CD4-positive, alpha-beta T cell treated with Interleukin-2 at 100 ng/mL for 4 hours (primary cell): Measurements from ENCODE around the gene AAMP.
"Not testable (repeated sequence)": the region's sequence is repeated elsewhere in the genome, so short reads cannot be mapped to it uniquely, and the experiment has no call there.

ENCODE experiments used
- DNase-seq: peaks from one replicate; pipeline ENCODE4 v3.0.0-alpha.2; 2020; ENCODE audit warnings: low spot score

Gene AAMP, protein sequence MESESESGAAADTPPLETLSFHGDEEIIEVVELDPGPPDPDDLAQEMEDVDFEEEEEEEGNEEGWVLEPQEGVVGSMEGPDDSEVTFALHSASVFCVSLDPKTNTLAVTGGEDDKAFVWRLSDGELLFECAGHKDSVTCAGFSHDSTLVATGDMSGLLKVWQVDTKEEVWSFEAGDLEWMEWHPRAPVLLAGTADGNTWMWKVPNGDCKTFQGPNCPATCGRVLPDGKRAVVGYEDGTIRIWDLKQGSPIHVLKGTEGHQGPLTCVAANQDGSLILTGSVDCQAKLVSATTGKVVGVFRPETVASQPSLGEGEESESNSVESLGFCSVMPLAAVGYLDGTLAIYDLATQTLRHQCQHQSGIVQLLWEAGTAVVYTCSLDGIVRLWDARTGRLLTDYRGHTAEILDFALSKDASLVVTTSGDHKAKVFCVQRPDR

DNA sequence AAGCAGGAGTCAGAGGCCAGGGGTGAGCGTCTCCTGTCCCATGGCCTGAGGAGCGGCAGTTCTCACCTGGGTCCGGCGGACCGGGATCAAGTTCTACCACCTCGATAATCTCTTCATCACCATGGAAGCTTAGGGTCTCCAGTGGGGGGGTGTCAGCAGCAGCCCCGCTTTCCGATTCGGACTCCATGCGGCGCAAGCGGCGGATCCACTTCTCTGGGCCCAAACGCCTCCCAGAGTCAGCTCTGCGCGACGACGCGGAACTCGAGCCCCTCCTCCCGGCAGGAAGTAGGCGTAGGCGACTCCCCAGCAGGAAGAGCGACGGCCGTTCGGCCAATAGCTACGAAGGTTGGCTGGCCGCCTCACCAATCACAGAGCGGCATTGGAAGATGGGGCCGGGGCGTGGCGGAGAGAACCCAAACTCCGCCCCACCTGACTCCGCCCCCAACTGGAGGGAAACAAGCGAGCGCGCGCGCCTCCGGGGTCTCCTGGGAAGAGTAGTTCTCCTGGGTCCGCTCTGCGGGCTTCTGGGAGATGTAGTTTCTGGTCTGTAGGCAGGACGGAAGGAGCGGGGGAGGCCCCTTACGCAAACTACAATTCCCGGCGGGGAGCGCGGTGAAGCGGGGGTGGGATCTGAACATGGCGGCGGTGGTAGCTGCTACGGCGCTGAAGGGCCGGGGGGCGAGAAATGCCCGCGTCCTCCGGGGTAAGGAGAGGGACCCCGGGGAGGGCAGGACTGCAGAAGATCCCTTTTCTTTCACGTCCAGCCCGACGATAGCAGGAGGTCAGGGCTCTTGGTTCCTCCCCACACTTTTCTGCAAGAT lies at the start of gene AAMP, which contains the start of gene PNKD:
TSS of gene AAMP (minus strand) at position 238 of the 821 bp plus-strand sequence. CDS start at position 187, 51 bp downstream.
TSS of gene PNKD (plus strand) at position 620 of the 821 bp plus-strand sequence. CDS start at position 637, 17 bp downstream.
- DNase-seq = peak; percentile 100

DNA sequence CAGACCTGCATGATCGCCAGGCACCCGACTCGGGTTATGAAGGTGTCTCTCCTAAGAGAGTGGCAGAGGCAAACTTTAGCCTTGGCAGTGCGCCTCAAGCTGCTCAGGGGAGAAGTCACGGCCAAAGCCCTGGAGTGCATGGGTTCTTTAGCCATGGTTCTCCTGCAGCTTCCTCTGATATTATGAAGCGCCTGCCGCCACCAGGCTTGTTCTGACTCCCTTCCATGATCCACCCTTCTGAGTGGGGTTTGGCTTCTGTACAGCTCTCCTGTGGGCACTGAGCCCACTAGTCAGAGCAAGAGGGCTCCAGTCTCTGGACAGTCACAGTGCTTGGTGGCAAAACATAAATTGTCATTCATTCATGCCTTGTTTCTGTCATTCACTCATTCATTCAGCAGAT lies 48.3 kb upstream of the AAMP start:
- DNase-seq = no peak

DNA sequence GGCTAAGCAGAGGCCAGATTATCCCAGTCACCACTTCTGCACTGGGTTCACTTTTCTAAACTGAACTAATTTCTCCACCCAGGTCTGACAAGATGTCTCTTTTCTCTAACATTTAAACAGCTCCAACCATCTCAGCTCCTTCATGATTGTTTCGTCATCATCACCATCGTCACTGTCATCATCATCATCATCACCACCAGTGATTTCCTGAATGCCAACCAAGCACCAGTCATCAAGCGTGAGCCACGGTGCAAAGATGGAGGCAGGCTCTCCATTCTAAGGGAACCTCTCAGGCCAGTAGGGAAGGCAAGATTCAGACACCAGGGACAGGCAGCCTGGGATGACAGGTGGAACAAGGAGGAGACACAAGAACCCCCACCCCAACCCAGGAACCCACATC lies 47.9 kb upstream of the AAMP start:
- DNase-seq = no peak

DNA sequence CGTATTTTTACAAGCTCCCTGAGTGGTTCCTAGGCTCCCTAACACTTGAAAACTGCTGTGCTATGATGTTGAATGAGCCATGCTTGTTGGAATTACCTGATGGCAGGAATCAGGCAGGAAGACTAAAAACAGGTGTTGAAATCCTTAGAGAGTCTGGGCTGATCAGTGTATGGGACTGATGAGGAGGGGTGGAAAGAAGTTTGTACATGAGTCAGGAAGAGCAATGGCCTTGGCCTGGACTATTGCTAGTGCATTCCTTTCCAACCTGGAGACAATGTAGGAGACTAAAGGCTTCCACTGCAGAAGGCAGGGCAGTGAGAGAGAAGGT lies 47.3 kb upstream of the AAMP start:
- no peak for DNase-seq

DNA sequence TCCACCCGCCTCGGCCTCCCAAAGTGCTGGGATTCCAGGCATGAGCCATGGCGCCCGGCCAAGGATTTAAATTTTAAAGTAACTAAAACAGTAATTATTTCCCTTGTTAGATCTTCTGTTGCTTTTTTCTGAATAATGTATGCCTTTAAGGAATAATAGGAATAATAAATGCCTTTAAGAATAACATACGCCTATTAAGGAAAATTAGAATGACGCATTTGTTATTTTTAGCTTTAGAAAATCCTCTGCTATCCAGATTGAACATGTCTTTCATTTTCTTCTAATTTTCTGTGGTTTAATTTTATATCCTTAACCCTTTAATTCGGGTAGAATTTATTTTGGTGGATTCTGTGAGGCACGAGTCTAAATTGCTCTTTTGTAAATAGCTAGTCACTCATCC lies 45.5 kb upstream of the AAMP start:
- no peak for DNase-seq

DNA sequence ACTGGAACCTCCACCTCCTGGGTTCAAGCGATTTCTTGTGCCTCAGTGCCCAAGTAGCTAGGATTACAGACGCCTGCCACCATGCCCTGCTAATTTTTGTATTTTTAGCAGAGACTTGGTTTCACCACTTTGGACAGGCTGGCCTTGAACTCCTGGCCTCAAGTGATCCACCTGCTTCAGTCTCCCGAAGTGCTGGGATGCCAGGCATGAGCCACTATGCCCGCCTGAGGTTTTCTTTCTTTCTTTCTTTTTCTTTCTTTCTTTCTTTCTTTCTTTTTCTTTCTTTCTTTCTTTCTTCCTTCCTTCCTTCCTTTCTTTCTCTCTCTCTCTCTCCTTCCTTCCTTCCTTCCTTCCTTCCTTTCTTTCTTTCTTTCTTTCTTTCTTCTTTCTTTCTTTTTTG lies 44.8 kb upstream of the AAMP start:
- not testable (repeated sequence) for DNase-seq

DNA sequence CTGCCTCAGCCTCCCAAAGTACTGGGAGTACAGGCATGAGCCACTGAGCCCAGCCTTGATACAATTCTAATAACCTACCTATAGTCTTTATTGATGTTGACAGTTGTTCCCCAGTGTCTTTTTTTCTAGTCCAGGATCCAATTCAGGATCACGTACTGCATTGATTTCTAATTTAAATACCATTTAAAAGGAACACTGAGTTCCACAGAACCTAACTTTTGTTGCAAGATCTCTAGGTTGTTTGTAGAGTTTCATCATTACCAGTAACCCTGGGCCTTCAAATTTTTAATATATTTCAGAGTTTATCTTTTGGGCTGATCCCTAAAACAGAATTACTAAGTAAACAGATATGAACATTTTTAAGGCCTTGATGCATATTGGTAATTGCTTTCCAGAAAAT lies 43.4 kb upstream of the AAMP start:
- DNase-seq = no peak

DNA sequence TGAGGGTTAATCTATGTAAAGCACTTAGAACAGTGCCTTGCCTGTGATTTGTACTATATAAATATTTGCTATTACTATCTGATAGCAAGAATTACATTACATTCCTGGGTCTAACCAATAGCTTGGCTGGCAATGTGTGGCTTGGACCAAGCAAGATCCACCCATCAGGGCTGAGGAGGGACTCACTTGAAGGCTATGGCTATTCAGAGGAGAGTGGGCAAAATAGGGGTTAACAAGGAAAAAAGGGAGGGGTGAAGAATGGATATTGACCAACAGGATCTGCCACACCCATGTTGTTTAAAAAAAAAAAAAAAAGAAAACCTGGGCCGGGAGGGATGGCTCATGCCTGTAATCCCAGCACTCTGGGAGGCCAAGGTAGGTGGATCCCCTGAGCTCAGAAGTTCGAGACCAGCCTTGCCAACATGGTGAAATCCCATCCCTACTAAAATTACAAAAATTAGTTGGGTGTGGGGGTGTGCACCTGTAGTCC lies 42.4 kb upstream of the AAMP start:
- DNase-seq = no peak

DNA sequence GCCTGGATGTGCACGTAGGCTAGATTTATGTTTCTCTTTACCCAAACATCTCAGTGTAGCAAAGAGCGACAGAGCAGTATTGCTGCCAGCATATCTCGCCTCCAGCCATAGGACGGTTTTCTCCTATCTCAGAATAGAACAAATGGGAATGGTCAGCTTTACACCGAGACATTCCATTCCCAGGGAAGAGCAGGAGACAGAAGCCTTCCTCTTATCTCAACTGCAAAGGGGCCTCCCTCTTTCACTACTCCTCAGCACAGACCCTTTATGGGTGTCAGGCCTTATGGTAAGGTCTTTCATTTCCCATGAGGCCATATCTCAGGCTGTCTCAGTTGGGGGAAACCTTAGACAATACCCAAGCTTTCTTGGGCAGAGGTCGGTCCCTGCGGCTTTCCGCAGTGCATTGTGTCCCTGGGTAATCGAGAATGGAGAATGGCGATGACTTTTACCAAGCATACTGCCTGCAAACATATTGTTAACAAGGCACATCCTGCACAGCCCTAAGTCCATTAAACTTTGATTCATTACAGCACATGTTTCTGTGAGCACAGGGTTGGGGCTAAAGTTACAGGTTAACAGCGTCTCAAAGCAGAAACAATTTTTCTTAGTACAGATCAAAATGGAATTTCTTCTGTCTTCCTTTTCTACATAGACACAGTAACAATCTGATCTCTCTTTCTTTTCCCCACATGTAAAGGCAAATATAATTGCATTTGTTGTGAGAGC lies 41.8 kb upstream of the AAMP start:
- DNase-seq = not testable (repeated sequence)

DNA sequence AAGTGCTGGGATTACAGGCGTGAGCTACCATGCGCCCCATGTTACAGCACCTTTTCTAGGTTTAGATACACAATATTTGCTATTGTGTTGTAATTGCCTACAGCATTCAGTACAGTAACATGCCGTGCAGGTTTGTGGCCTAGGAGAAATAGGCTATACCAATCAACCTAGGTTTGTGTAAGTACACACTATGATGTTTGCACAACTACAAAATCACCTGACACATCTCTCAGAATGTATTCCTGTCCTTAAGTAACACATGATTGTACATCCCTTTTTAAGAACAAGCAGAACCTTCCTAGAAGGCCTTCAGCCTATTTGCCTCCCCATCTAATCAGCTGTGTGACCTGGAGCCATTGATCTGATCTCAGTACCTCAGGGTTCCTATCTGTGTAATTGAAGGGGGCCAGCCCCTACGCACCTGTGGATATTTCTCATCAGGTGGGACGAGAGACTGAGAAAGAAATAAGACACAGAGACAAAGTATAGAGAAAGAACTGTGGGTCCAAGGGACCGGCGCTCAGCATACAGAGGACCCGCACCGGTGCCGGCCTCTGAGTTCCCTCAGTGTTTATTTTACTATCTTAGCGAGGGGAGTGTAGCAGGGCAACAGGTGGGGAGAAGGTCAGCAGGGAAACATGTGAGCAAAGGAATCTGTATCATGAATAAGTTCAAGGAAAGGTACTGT lies 41.1 kb upstream of the AAMP start:
- no peak for DNase-seq

DNA sequence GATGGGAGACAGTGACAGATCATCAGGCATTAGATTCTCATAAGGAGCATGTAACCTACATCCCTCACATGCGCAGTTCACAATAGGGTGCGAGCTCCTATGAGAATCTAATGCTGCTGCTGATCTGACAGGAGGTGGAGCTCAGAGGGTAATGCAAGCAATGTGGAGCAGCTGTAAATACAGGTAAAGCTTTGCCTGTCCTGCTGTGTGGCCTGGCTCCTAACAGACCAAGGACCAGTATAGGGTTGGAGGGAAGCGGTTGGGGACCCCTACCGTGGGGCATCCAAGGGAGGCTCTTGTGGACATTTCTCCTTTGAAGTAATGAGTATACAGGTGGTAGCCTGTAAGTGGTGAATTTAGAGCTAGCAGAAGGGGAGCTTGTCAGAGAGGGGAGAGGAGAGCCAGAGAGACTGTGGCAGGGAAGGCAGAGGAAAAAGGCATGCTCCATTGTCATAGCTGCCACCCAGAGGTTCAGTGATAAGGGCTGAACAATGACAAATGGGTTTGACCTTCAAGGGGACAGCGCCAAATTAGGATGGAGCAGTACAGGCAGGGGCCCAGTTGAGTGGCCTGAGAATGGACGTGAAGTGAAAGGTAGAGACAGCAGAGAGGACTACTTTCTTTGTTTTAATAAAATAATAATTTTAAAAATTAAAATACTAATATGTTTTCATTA lies 37.6 kb upstream of the AAMP start:
- no peak for DNase-seq

DNA sequence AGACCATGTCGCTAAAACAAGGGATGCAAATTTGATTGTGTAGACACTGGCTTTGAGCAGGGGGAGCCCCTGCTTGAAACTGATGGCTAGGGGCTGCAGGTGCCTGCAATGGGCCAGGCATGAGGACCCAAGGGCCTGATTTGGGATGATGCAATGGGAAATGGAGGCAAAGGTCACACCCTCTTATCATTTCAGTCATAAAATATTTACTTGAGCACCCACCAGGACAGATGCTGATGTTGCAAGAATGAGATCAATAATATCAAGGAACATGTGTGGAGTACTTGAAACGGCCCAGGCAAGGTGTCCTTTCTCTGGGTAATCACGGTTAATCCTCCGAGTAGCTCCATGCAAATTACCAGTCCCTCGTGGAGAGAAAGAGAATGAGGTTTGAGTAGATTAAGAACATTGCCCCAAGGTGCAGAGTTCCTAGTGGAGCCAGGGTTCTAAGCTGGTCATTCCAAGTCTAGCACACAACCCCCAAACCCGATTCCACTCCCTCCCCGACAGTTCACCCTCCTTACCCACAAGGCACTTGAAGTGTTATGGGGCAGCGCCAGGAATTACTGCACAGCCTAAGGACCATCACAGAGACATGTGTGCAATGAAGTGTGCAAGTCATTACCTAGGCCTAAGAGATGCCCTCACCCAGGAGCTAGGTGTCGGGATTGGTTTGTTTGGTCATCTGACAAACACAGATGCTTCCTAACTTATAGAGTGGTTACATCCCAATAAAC lies 36.4 kb upstream of the AAMP start:
- DNase-seq = no peak

DNA sequence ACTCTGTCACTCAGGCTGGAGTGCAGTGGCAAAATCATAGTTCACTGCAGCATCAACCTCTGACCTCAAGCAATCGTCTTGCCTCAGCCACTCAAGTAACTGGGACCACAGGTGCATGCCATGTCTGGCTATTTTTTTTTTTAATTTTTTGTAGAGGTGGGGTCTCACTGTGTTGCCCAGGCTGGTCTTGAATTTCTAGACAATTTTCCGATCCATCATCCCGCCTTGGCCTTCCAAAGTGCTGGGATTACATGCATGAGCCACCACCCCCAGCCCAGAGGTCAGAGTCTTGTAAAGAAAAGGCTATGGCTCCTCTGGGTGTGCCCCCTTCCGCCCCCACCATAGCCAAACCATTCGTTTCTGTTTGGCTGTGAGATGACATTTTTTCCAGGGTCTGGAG lies 35.4 kb upstream of the AAMP start:
- no peak for DNase-seq

DNA sequence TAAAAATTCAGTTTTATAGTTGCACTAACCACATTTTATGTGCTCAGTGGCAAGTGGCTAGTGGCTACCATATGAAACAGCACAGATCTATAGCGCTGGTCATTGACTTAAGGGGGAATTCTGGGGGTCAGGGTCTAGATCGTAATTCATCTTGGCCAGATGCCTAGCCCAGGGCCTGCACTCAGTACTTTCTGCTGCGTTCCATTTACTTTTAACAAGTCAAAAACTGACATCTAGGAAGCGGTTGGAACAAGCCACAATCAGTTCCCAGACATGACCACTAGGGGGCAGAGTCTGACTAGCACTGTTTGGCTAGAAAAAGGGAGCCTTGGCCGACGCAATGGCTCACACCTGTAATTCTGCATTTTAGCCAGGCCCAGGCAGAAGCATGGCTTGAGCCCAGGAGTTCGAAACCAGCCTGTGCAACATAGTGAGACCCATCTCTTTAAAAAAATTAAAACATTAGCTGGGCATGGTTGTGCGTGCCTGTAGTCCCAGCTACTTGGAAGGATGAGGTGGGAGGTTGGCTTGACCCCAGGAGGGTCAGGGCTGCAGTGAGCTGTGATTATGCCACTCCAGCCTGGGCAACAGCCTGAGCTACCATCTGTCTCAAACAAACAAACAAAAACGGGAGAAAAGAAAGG lies 31.4 kb upstream of the AAMP start:
- peak; percentile 94 for DNase-seq

DNA sequence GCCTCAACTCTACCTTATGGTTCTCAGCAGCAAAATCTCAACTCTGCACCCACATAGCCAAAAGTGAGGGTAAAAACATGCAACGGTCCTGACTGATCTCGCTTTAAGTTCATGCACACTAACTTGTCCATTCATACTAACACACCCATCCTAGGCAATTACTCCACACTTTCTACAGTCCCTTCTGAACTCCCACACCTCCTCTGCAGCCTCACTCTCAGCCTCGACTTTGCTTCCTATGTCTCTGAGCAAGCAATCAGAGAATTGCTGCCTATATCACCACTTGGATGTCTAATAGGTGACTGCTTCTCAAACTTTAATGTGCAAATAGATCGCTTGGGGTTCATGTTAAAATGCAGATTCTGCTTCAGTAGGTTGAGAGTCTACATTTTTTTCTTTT lies 30.2 kb upstream of the AAMP start:
- no peak for DNase-seq

DNA sequence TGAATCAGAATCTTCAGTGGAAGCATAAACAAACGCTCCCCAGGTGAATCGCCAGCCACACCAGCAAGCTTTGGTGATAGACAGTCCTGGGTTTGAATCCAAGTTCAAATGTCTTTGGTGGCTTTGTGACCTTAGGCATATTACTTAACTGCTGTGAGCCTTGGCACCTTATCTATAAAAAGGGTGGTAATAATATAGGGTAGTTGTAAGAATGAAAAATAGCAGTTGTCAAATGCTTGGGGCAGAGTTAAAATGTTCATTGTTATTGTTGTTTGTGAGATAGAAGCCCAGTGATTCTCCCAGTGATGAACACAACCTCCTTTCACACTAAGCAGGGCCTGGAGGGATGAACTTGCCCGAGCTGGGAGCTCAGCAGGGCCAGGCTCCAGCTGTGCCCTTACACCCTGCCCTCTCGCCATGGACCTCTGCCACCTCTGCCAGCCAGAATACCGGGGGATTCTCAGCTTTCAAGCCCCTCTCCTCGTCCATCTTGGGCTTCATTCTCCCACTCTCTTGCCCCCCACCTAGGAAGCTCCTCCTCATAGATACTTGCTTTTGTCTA lies 28.5 kb upstream of the AAMP start:
- no peak for DNase-seq

DNA sequence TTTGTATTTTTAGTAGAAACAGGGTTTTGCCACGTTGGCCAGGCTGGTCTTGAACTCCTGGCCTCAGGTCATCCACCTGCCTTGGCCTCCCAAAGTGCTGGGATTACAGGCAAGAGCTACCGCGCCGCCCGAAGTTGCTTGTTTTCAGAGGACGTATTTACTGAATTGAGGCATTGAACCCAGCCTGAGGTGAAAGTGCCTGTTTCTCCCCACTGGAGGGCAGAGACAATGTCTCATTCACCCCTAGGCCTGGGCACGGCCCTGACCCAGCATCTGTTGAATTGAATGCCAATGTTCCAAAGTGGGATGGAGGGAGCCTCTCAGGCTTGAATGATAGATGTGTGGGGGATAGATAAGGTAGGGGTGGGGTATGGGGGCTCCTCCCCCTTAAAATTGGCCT lies 26.9 kb upstream of the AAMP start:
- no peak for DNase-seq

DNA sequence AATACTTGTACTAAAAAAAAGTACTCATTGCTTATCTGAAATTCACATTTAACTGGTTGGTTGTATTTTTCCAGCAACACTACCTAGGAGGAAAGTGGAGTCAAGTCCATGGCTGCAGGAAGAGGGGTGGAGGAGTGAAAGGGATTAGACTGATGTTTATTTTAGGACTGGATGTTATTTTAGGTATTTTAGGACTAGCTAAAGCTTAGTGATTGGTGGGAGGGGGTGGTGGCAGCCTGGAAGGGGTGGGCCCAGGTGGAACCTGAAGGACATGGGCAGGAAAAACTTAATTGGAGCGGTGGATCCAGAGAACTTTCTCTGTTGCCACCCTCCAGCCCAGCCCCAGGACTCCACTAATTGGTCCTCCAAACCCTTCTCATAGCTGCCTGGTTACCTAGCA lies 26.3 kb upstream of the AAMP start:
- no peak for DNase-seq

DNA sequence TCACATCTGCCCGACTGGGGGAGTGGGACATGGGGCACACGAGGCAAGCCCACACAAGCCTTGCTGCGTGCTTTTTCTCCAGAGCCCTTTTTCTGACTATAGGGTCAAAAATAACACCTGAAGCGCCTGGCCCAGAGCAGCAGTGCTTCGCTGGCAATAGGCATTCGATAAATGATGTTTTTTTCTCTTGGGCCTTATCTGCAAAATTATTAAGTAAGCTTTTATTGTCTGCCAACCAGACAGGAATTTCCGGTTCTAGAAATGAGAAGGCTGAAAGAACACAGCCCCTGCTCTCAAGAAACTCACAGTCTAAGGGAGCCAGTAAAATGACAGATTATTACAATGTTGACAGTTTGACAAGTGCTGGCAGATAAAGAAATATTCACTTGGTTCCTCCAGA lies 25.1 kb upstream of the AAMP start:
- no peak for DNase-seq
